ENCODE data around the gene SLC30A10. TPM values are rescaled to one million over a fixed set of nuclear protein-coding genes. Genes with fewer than 3 reads are reported as not detected.

SLC30A10 gene
- total and polyA plus RNA-seq, 2 of the 13 experiments (the other 11 are each of a cell fraction or from before 2014, with no cell fraction given) = 20.9 to 30.2 TPM

DNA sequence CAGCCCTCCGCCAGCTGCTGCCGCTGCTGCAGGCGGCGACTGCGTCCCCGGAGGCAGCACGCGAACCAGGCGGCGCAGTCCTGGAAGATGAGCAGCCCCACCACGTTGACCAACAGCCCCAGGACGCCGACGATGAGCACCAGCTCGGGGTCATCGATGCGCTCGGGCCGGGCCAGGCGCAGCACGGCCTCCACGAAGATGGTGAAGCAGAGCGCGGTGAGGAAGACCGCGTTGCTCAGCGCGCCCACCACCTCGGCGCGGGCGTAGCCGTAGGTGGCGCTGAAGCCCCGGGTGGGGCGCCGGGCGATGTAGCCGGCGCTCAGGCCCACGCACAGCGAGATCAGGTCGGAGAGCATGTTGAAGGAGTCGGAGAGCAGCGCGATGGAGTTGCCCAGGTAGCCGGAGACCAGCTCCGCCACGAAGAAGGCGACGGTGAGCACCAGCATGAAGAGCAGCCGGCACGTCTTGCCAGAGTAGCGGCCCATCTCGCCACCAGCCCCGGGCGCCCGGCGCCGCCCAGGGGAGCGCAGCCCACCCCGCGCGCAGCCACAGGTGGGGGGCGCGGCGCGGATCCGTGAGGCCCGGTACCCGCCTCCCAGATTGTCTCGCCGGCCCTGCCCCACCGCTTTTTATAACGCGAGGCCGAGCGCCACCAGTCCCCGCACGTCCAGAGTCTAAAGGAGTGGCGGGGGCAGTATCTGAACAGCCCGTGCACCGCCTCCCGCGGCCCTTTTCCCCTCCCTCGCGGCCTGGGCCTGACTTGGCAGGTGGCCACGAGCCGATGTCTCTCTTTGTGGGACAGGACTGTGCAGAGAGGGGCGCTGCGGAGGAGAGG is at the start of gene SLC30A10 (continued):
- TF ChIP-seq, protein P1, sequence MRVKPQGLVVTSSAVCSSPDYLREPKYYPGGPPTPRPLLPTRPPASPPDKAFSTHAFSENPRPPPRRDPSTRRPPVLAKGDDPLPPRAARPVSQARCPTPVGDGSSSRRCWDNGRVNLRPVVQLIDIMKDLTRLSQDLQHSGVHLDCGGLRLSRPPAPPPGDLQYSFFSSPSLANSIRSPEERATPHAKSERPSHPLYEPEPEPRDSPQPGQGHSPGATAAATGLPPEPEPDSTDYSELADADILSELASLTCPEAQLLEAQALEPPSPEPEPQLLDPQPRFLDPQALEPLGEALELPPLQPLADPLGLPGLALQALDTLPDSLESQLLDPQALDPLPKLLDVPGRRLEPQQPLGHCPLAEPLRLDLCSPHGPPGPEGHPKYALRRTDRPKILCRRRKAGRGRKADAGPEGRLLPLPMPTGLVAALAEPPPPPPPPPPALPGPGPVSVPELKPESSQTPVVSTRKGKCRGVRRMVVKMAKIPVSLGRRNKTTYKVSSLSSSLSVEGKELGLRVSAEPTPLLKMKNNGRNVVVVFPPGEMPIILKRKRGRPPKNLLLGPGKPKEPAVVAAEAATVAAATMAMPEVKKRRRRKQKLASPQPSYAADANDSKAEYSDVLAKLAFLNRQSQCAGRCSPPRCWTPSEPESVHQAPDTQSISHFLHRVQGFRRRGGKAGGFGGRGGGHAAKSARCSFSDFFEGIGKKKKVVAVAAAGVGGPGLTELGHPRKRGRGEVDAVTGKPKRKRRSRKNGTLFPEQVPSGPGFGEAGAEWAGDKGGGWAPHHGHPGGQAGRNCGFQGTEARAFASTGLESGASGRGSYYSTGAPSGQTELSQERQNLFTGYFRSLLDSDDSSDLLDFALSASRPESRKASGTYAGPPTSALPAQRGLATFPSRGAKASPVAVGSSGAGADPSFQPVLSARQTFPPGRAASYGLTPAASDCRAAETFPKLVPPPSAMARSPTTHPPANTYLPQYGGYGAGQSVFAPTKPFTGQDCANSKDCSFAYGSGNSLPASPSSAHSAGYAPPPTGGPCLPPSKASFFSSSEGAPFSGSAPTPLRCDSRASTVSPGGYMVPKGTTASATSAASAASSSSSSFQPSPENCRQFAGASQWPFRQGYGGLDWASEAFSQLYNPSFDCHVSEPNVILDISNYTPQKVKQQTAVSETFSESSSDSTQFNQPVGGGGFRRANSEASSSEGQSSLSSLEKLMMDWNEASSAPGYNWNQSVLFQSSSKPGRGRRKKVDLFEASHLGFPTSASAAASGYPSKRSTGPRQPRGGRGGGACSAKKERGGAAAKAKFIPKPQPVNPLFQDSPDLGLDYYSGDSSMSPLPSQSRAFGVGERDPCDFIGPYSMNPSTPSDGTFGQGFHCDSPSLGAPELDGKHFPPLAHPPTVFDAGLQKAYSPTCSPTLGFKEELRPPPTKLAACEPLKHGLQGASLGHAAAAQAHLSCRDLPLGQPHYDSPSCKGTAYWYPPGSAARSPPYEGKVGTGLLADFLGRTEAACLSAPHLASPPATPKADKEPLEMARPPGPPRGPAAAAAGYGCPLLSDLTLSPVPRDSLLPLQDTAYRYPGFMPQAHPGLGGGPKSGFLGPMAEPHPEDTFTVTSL (CRISPR knock-in tag; IDR thresholded peaks at IDR 0.05; ENCODE audit: borderline replicate concordance) = peak; percentile 80
- TF ChIP-seq RAD21 (CRISPR knock-in tag; IDR thresholded peaks at IDR 0.05) (peak; percentile 41; the same call in 1 of the 2 replicates), TAF1 (CRISPR knock-in tag; IDR thresholded peaks at IDR 0.05) (peak; percentile 59; the same call in 1 of the 2 replicates), MEIS2 (CRISPR knock-in tag; IDR thresholded peaks at IDR 0.05) (peak; percentile 93; the same call in 1 of the 2 replicates), ZNF496 (CRISPR knock-in tag; IDR thresholded peaks at IDR 0.05; ENCODE audit: insufficient replicate concordance) (no peak), SRF (IDR thresholded peaks at IDR 0.05; ENCODE audit: low read depth, low read length) (no peak), NCOA1 (CRISPR knock-in tag; IDR thresholded peaks at IDR 0.05) (peak; percentile 53; the same call in 1 of the 2 replicates), ARHGAP35 (CRISPR knock-in tag; IDR thresholded peaks at IDR 0.05; ENCODE audit: borderline replicate concordance) (no peak), ZNF652 (CRISPR knock-in tag; IDR thresholded peaks at IDR 0.05; ENCODE audit: borderline replicate concordance, low read depth) (no peak)
- TF ChIP-seq, protein P2, sequence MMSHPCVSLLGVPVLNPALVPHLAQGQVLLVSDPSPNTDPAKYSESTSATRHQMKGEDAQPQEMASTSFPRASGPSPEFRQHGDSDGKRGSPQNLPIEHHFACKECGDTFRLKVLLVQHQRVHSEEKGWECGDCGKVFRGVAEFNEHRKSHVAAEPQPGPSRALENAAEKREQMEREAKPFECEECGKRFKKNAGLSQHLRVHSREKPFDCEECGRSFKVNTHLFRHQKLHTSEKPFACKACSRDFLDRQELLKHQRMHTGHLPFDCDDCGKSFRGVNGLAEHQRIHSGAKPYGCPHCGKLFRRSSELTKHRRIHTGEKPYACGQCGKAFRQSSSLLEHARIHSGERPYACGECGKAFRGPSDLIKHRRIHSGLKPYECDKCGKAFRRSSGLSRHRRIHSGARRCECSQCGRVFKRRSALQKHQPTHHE (CRISPR knock-in tag; IDR thresholded peaks at IDR 0.05; ENCODE audit: borderline replicate concordance) = no peak
- TF ChIP-seq, protein P3, sequence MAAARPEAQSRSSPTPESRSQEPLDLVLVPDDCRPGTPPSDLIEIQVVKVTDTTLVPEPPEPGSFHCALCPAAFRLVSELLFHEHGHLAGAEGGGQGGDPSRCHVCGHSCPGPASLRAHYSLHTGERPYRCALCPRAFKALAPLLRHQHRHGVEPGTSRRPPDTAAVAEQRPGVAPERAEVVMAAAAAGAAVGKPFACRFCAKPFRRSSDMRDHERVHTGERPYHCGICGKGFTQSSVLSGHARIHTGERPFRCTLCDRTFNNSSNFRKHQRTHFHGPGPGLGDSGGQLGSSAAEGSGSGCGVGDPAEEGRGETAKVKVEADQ (CRISPR knock-in tag; IDR thresholded peaks at IDR 0.05; ENCODE audit: borderline replicate concordance) = peak; percentile 78; the same call in 1 of the 2 replicates
- TF ChIP-seq, protein P4, sequence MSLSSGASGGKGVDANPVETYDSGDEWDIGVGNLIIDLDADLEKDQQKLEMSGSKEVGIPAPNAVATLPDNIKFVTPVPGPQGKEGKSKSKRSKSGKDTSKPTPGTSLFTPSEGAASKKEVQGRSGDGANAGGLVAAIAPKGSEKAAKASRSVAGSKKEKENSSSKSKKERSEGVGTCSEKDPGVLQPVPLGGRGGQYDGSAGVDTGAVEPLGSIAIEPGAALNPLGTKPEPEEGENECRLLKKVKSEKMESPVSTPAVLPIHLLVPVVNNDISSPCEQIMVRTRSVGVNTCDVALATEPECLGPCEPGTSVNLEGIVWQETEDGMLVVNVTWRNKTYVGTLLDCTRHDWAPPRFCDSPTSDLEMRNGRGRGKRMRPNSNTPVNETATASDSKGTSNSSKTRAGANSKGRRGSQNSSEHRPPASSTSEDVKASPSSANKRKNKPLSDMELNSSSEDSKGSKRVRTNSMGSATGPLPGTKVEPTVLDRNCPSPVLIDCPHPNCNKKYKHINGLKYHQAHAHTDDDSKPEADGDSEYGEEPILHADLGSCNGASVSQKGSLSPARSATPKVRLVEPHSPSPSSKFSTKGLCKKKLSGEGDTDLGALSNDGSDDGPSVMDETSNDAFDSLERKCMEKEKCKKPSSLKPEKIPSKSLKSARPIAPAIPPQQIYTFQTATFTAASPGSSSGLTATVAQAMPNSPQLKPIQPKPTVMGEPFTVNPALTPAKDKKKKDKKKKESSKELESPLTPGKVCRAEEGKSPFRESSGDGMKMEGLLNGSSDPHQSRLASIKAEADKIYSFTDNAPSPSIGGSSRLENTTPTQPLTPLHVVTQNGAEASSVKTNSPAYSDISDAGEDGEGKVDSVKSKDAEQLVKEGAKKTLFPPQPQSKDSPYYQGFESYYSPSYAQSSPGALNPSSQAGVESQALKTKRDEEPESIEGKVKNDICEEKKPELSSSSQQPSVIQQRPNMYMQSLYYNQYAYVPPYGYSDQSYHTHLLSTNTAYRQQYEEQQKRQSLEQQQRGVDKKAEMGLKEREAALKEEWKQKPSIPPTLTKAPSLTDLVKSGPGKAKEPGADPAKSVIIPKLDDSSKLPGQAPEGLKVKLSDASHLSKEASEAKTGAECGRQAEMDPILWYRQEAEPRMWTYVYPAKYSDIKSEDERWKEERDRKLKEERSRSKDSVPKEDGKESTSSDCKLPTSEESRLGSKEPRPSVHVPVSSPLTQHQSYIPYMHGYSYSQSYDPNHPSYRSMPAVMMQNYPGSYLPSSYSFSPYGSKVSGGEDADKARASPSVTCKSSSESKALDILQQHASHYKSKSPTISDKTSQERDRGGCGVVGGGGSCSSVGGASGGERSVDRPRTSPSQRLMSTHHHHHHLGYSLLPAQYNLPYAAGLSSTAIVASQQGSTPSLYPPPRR (CRISPR knock-in tag; IDR thresholded peaks at IDR 0.05; ENCODE audit: borderline replicate concordance) = peak; percentile 17; the same call in 1 of the 2 replicates
- TF ChIP-seq, protein P5, sequence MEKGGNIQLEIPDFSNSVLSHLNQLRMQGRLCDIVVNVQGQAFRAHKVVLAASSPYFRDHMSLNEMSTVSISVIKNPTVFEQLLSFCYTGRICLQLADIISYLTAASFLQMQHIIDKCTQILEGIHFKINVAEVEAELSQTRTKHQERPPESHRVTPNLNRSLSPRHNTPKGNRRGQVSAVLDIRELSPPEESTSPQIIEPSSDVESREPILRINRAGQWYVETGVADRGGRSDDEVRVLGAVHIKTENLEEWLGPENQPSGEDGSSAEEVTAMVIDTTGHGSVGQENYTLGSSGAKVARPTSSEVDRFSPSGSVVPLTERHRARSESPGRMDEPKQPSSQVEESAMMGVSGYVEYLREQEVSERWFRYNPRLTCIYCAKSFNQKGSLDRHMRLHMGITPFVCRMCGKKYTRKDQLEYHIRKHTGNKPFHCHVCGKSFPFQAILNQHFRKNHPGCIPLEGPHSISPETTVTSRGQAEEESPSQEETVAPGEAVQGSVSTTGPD (CRISPR knock-in tag; IDR thresholded peaks at IDR 0.05) = no peak
